SH-SY5Y (cell line): ENCODE measurements around the gene IGFBP4.

ENCODE experiments used
- GATA2 ChIP-seq: IDR thresholded peaks from 2 replicates; pipeline ENCODE4 v1.6.1; 2011; ENCODE audit warnings: mild to moderate bottlenecking, low read depth, low read length
- GATA3 ChIP-seq: IDR thresholded peaks from 2 replicates; pipeline ENCODE4 v1.6.1; 2011; ENCODE audit warnings: low read depth, mild to moderate bottlenecking, low read length, moderate library complexity

DNA sequence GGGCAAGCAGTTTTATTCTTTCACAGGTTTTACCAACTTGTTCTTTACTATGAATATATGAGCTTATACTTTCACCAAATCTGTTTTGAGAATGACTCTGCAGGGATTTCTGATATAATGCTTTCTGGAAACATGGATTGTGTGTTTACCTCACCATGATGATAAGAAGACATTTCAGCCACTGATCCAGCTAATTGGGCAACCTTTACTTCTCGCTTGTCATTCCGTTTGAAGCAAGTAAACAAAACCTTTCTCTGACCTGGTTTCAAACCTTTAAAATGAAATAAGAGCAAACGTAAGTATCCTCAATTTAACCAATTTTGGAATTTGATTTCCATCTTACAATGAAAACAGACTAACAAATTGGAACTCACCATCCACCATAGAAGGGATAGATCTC, 39.2 kb upstream of the IGFBP4 start:
- no peak for TF ChIP-seq GATA2
- no peak for TF ChIP-seq GATA3
